WERI-Rb-1 (cell line): Measurements from ENCODE around the gene TEPSIN.

Source experiments
- DNase-seq: peaks from one replicate; pipeline ENCODE4 v3.0.0-alpha.2; 2020
- H3K27ac ChIP-seq: fragments of 250-450 bp; sonication (Bioruptor Pico); 2 replicates; pipeline ENCODE4 v1.5.1; 2020; ENCODE audit warnings: mild to moderate bottlenecking, moderate library complexity
- H3K27me3 ChIP-seq: fragments of 250-450 bp; sonication (Bioruptor Pico); 2 replicates; pipeline ENCODE4 v1.5.1; 2021; ENCODE audit warnings: mild to moderate bottlenecking, low read depth, moderate library complexity; ENCODE audit not compliant: insufficient read depth, severe bottlenecking
- H3K36me3 ChIP-seq: fragments of 250-450 bp; sonication (Bioruptor Pico); 2 replicates; pipeline ENCODE4 v1.5.1; 2020; ENCODE audit warnings: mild to moderate bottlenecking, moderate library complexity
- H3K4me3 ChIP-seq: 2 replicates; pipeline ENCODE4 v1.5.1; 2011; ENCODE audit warnings: low read depth, mild to moderate bottlenecking, control low read depth, low read length
- H3K9me3 ChIP-seq: fragments of 250-450 bp; sonication (Bioruptor Pico); 2 replicates; pipeline ENCODE4 v1.5.1; 2021; ENCODE audit warnings: mild to moderate bottlenecking, moderate library complexity; ENCODE audit not compliant: severe bottlenecking
- TF ChIP-seq, protein P1 (sequence below): IDR thresholded peaks from 2 replicates; pipeline ENCODE4 v1.5.1; 2011; ENCODE audit warnings: low read depth, mild to moderate bottlenecking, control low read depth, inconsistent platforms, low read length

The TEPSIN gene

DNA sequence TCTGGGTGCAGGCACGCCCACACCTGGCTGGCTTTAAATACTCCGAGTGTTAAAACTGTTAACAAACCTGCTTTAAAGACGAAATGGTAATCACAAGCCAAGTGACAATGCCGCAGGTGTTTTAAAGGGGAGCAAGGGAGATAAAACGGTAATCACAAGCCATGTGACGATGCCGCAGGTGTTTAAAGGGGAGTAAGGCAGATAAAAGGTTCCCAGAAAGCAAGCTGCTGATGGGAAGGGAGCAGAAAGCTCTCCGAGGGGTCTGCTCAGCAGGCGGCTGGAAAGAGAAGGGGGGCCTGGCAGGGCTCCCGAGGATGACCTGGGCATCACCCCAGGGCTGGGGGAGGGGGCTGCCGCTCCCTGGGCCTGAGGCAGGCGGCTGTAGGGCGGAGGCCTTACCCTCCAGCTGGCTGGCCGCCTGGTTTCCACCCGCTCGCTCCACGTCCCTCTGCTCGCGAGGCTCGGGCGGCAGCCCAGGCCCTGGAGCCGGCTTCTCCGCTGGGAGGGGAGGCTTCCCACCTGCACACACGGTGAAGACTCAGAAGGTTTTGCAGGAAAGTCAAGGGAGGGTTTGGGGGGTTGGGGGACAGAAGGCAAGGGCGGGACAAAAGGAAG lies 12.3 kb upstream of the TEPSIN start:
- Histone ChIP-seq H3K4me3 (peak overlapping the region; percentile 7; the same call in 1 of the 2 replicates), H3K9me3 (no peaks in the 10 kb centered on the region), H3K27me3 (no peaks in the 10 kb centered on the region), H3K36me3 (peaks cover 8% of the 10 kb centered on the region), H3K27ac (peak overlapping the region; percentile 91)
- peak; percentile 55 for DNase-seq
- TF ChIP-seq, protein P1, sequence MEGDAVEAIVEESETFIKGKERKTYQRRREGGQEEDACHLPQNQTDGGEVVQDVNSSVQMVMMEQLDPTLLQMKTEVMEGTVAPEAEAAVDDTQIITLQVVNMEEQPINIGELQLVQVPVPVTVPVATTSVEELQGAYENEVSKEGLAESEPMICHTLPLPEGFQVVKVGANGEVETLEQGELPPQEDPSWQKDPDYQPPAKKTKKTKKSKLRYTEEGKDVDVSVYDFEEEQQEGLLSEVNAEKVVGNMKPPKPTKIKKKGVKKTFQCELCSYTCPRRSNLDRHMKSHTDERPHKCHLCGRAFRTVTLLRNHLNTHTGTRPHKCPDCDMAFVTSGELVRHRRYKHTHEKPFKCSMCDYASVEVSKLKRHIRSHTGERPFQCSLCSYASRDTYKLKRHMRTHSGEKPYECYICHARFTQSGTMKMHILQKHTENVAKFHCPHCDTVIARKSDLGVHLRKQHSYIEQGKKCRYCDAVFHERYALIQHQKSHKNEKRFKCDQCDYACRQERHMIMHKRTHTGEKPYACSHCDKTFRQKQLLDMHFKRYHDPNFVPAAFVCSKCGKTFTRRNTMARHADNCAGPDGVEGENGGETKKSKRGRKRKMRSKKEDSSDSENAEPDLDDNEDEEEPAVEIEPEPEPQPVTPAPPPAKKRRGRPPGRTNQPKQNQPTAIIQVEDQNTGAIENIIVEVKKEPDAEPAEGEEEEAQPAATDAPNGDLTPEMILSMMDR = no peak

DNA sequence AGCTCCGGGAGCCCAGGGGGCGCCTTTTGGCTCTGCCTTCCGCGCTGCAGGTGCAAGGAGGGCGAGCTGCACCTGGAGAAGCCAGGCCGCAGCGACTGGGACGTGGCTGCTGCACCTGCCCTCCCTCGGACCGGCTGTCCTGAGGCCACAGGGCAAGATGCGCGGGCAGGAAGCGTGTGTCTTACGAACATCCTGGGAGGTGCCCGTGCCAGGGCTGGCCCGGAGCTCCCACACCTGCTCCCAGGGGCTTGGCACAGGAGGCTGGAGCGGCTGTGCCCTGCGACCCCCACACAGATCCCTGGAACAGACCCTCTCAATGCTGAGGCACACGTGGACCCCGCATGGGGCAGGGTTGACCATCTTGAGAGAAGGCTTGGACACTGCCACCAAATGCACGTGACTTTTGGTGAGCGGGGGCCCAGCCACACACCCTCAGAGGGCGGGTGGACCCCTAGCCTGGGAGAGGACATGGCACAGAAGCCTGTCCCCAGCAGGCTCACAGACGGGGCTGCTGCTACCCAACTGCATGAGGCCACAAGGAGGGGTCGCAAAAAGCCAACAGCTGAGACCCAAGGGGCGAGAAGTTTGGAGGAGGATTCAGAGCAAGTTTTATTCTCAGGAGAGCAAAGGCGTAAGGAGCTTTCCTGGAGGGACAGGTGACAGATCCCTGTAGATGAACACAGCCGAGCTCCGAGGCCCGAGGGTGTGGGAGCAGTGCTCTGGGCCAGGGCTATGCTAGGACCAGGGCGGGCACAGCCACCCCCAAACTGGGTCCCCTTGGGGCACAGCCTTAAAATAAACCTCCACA lies 11.6 kb upstream of the TEPSIN start:
- H3K27me3 ChIP-seq = no peaks in the 10 kb centered on the region
- no peaks in the 10 kb centered on the region for H3K9me3 ChIP-seq
- no peak overlapping the region for H3K4me3 ChIP-seq
- TF ChIP-seq, protein P1 = no peak
- peak overlapping the region; percentile 91; the same call in 1 of the 2 replicates for H3K27ac ChIP-seq
- H3K36me3 ChIP-seq = peaks cover 13% of the 10 kb centered on the region
- DNase-seq = no peak

GRCh38 chr17:81249223-81250040 lies 10.6 kb upstream of the TEPSIN start:
- TF ChIP-seq, protein P1 = no peak
- DNase-seq = no peak
- Histone ChIP-seq H3K27me3 (no peaks in the 10 kb centered on the region), H3K27ac (no peak overlapping the region), H3K4me3 (no peak overlapping the region), H3K9me3 (no peaks in the 10 kb centered on the region), H3K36me3 (peaks cover 23% of the 10 kb centered on the region)

- H3K4me3 ChIP-seq = no peak overlapping the region
- no peaks in the 10 kb centered on the region for H3K9me3 ChIP-seq
- no peaks in the 10 kb centered on the region for H3K27me3 ChIP-seq
- TF ChIP-seq, protein P1 = no peak
- no peak for DNase-seq
- peaks cover 25% of the 10 kb centered on the region for H3K36me3 ChIP-seq
- no peak overlapping the region for H3K27ac ChIP-seq
Observed at GRCh38 chr17:81248649-81249048, 9.8 kb upstream of the TEPSIN start.

- peaks cover 25% of the 10 kb centered on the region for H3K36me3 ChIP-seq
- no peak overlapping the region for H3K4me3 ChIP-seq
- no peak for DNase-seq
- TF ChIP-seq, protein P1 = no peak
- no peaks in the 10 kb centered on the region for H3K9me3 ChIP-seq
- H3K27me3 ChIP-seq = no peaks in the 10 kb centered on the region
- H3K27ac ChIP-seq = no peak overlapping the region
Observed at GRCh38 chr17:81247339-81247990, 8.6 kb upstream of the TEPSIN start.
